ENCODE data around the gene CDC16.
A peak's percentile ranks its signal among the peaks of the same experiment; 100 is the strongest.

The CDC16 gene

DNA sequence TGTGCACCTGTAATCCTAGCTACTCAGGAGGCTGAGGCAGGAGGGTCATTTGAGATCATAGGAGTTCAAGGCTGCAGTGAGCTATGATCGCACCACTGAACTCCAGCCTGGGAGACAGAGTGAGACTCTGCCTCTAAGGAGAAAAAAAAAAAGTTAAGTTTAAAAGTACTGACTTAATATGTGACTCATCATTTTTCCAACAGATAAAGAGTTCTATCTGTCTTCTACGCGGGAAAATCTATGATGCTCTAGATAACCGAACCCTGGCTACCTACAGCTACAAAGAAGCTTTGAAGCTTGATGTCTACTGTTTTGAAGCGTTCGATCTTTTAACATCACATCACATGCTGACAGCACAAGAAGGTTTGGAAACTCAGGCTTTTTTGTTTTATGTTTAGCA lies 7.2 kb downstream of the CDC16 start:
- H3F3A ChIP-seq (ENCODE audit: low read depth), result peaks cover 3% of the 10 kb centered on the region; the same call in 1 of the 2 replicates
- H3K4me2 ChIP-seq (ENCODE audit: low read depth, low read length, poor library complexity, severe bottlenecking), result no peak overlapping the region
- H2AFZ ChIP-seq (ENCODE audit: low read length), result no peak overlapping the region
- H4K20me1 ChIP-seq (ENCODE audit: insufficient read depth, low read length, poor library complexity, severe bottlenecking), result peaks cover 12% of the 10 kb centered on the region
- peaks cover 24% of the 10 kb centered on the region for H3K79me2 ChIP-seq (ENCODE audit: insufficient read depth, low read length)
- no peaks in the 10 kb centered on the region for H3K9me2 ChIP-seq (replicated peaks; ENCODE audit: low read depth, low read length)
- H3K9me3 ChIP-seq (ENCODE audit: insufficient read depth, low read depth, low read length), result no peaks in the 10 kb centered on the region
- H3K9ac ChIP-seq (ENCODE audit: low read depth, low read length, poor library complexity, severe bottlenecking), result no peak overlapping the region
- H3K4me3 ChIP-seq (ENCODE audit: low read length, poor library complexity, severe bottlenecking), result no peak overlapping the region
- TF ChIP-seq, protein P1, sequence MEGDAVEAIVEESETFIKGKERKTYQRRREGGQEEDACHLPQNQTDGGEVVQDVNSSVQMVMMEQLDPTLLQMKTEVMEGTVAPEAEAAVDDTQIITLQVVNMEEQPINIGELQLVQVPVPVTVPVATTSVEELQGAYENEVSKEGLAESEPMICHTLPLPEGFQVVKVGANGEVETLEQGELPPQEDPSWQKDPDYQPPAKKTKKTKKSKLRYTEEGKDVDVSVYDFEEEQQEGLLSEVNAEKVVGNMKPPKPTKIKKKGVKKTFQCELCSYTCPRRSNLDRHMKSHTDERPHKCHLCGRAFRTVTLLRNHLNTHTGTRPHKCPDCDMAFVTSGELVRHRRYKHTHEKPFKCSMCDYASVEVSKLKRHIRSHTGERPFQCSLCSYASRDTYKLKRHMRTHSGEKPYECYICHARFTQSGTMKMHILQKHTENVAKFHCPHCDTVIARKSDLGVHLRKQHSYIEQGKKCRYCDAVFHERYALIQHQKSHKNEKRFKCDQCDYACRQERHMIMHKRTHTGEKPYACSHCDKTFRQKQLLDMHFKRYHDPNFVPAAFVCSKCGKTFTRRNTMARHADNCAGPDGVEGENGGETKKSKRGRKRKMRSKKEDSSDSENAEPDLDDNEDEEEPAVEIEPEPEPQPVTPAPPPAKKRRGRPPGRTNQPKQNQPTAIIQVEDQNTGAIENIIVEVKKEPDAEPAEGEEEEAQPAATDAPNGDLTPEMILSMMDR (conservative IDR thresholded peaks at IDR 0.05; ENCODE audit: low read length), result no peak
- no peak for TF ChIP-seq EZH2phosphoT487 (IDR thresholded peaks at IDR 0.05; ENCODE audit: borderline replicate concordance)
- H3K36me3 ChIP-seq (ENCODE audit: insufficient read depth, low read length), result peaks cover 79% of the 10 kb centered on the region
- no peaks in the 10 kb centered on the region for H3K27me3 ChIP-seq (ENCODE audit: insufficient read depth, low read length, poor library complexity, severe bottlenecking)
- peaks cover 26% of the 10 kb centered on the region for H3K4me1 ChIP-seq (ENCODE audit: insufficient read depth, low read length, poor library complexity, severe bottlenecking)

DNA sequence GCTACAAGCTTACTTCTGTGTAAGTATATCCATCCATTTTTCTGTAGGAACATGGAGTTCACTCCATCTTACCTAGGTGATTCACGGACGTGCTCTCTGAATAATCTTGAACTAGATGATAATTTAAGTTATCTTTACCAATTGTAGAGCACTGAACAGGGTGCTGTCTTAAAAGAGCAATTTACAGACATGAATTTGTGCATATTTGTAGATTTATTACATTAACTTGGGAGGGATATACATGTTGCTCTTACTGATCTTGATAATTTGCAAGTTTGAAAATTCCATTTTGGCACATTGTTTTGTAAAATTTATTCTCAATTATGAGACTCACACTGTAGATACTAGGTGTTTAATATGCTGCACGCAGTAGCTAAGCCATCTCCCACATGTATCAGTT lies 9.3 kb downstream of the CDC16 start:
- Histone ChIP-seq H2AFZ (ENCODE audit: low read length) (no peak overlapping the region), H3K36me3 (ENCODE audit: insufficient read depth, low read length) (peaks cover 83% of the 10 kb centered on the region), H3K9me3 (ENCODE audit: insufficient read depth, low read depth, low read length) (no peaks in the 10 kb centered on the region), H3K9me2 (replicated peaks; ENCODE audit: low read depth, low read length) (no peaks in the 10 kb centered on the region), H3K4me1 (ENCODE audit: insufficient read depth, low read length, poor library complexity, severe bottlenecking) (peaks cover 20% of the 10 kb centered on the region), H3K9ac (ENCODE audit: low read depth, low read length, poor library complexity, severe bottlenecking) (no peak overlapping the region), H3K79me2 (ENCODE audit: insufficient read depth, low read length) (peaks cover 8% of the 10 kb centered on the region; the same call in 1 of the 2 replicates), H3K4me2 (ENCODE audit: low read depth, low read length, poor library complexity, severe bottlenecking) (peak overlapping the region; percentile 19), H3K27me3 (ENCODE audit: insufficient read depth, low read length, poor library complexity, severe bottlenecking) (no peaks in the 10 kb centered on the region), H3F3A (ENCODE audit: low read depth) (peaks cover 3% of the 10 kb centered on the region; the same call in 1 of the 2 replicates), H3K4me3 (ENCODE audit: low read length, poor library complexity, severe bottlenecking) (no peak overlapping the region), H4K20me1 (ENCODE audit: insufficient read depth, low read length, poor library complexity, severe bottlenecking) (peaks cover 16% of the 10 kb centered on the region)
- no peak for TF ChIP-seq EZH2phosphoT487 (IDR thresholded peaks at IDR 0.05; ENCODE audit: borderline replicate concordance)
- TF ChIP-seq, protein P1 (conservative IDR thresholded peaks at IDR 0.05; ENCODE audit: low read length), result no peak

DNA sequence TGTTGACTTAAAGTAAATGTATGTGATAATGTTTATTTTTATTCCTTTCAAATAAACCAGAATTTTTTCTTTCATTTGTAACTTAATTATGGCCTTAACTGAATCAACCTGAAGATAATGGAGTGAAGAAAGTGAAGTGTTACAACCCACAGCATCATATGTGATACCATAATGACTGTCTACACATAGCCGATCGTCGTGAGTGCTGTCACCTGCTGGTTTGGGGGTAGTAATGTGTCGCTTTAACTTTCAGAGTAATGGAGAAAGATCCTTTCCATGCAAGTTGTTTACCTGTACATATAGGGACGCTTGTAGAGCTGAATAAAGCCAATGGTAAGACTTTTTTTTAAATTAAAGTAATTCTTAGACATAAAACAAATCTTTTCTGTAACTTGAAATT lies 9.9 kb downstream of the CDC16 start:
- H3K4me1 ChIP-seq (ENCODE audit: insufficient read depth, low read length, poor library complexity, severe bottlenecking), result peaks cover 17% of the 10 kb centered on the region
- peaks cover 3% of the 10 kb centered on the region; the same call in 1 of the 2 replicates for H3F3A ChIP-seq (ENCODE audit: low read depth)
- H3K9ac ChIP-seq (ENCODE audit: low read depth, low read length, poor library complexity, severe bottlenecking), result no peak overlapping the region
- TF ChIP-seq EZH2phosphoT487 (IDR thresholded peaks at IDR 0.05; ENCODE audit: borderline replicate concordance), result no peak
- TF ChIP-seq, protein P1 (conservative IDR thresholded peaks at IDR 0.05; ENCODE audit: low read length), result peak; percentile 51
- peaks cover 1% of the 10 kb centered on the region; the same call in 1 of the 2 replicates for H3K79me2 ChIP-seq (ENCODE audit: insufficient read depth, low read length)
- H3K4me3 ChIP-seq (ENCODE audit: low read length, poor library complexity, severe bottlenecking), result no peak overlapping the region
- H3K9me3 ChIP-seq (ENCODE audit: insufficient read depth, low read depth, low read length), result no peaks in the 10 kb centered on the region
- H3K4me2 ChIP-seq (ENCODE audit: low read depth, low read length, poor library complexity, severe bottlenecking), result no peak overlapping the region
- H2AFZ ChIP-seq (ENCODE audit: low read length), result no peak overlapping the region
- H4K20me1 ChIP-seq (ENCODE audit: insufficient read depth, low read length, poor library complexity, severe bottlenecking), result peaks cover 15% of the 10 kb centered on the region
- peaks cover 84% of the 10 kb centered on the region for H3K36me3 ChIP-seq (ENCODE audit: insufficient read depth, low read length)
- no peaks in the 10 kb centered on the region for H3K9me2 ChIP-seq (replicated peaks; ENCODE audit: low read depth, low read length)
- no peaks in the 10 kb centered on the region for H3K27me3 ChIP-seq (ENCODE audit: insufficient read depth, low read length, poor library complexity, severe bottlenecking)

Data from Loucy (cell line).